ENCODE measurements around the gene GNE. TPM values are rescaled to one million over a fixed set of nuclear protein-coding genes. Genes with fewer than 3 reads are reported as not detected.
"Not testable (repeated sequence)": the region's sequence is repeated elsewhere in the genome, so short reads cannot be mapped to it uniquely, and the experiment has no call there.

GNE gene
- total RNA-seq (2022) (15.2 and 18.7 TPM in 2 replicates), Bru-seq, nascent RNA (percentile 68 among the genes with signal in this experiment), BruChase-seq, experiment 1, labeled RNA remaining after a 2-hour chase (percentile 70 among the genes with signal in this experiment), BruChase-seq, experiment 2, labeled RNA remaining after a 6-hour chase (percentile 60 among the genes with signal in this experiment)
- long read RNA-seq, partial matches to known transcripts, result 0 of 5 reads
- long read RNA-seq, other reads (novel, unspliced or antisense), result 5 of 5 reads

GRCh38 chr9:36258208-36258995 is at the start of gene GNE:
Gene GNE (minus strand): TSS chr9:36258448. CDS start chr9:36249355, 9,093 bp downstream.
- CTCF ChIA-PET, result interaction anchor here (0.7 to 1.2 kb wide), 3 partner anchors 11 to 149 kb away, joined by 3 to 5 read pairs (median 4); no protein-coding TSS in a partner anchor
- DNase-seq, result peak; percentile 96
- peak within 1 kb of the TSS; percentile 78 for H3K4me3 ChIP-seq (ENCODE audit: low read depth, low read length)
- H3K36me3 Mint-ChIP-seq (ENCODE audit: insufficient read depth, unreplicated experiment), result peaks cover 46% of the 10 kb centered on the region
- BruUV-seq (replicated peaks), result no TSS peak
- peak within 1 kb of the TSS; percentile 90 for H3K27ac Mint-ChIP-seq (ENCODE audit: unreplicated experiment)
- TF ChIP-seq CTCF (IDR thresholded peaks at IDR 0.05; ENCODE audit: insufficient read depth in 1 of 2, low read depth in 1 of 2, low read length in 1 of 2, severe bottlenecking in 1 of 2, unreplicated experiment in 1 of 2), result no peak
- intact Hi-C loops (cut with micrococcal nuclease; ENCODE audit: unreplicated experiment), result no loop called here
- no peaks in the 10 kb centered on the region for H3K27me3 ChIP-seq (replicated peaks; ENCODE audit: control insufficient read depth, insufficient read depth, low read length)
- H3K4me3 Mint-ChIP-seq (ENCODE audit: unreplicated experiment), result peak within 1 kb of the TSS; percentile 91
- H3K27me3 Mint-ChIP-seq (ENCODE audit: insufficient read depth, unreplicated experiment), result no peaks in the 10 kb centered on the region
- no peaks in the 10 kb centered on the region for H3K9me3 Mint-ChIP-seq (ENCODE audit: unreplicated experiment)
- POLR2A ChIA-PET, result interaction anchor here (0.5 to 1.4 kb wide), 4 partner anchors 11 to 62 kb away, joined by 3 to 13 read pairs (median 3); no protein-coding TSS in a partner anchor
- H3K4me1 Mint-ChIP-seq (ENCODE audit: low read depth, unreplicated experiment), result no peaks in the 10 kb centered on the region
- no peaks in the 10 kb centered on the region for H3K36me3 ChIP-seq (ENCODE audit: control insufficient read depth, insufficient read depth, low read length)
- H3K4me1 ChIP-seq, result no peaks in the 10 kb centered on the region
- no peaks in the 10 kb centered on the region for H3K9me3 ChIP-seq

GRCh38 chr9:36306471-36307306 is 48.4 kb upstream of the GNE start:
- H3K9me3 Mint-ChIP-seq (ENCODE audit: unreplicated experiment), result no peaks in the 10 kb centered on the region
- ChIA-PET CTCF (no interaction called here), POLR2A (no interaction called here)
- Histone ChIP-seq H3K36me3 (ENCODE audit: control insufficient read depth, insufficient read depth, low read length) (no peaks in the 10 kb centered on the region), H3K4me3 (ENCODE audit: low read depth, low read length) (no peak overlapping the region), H3K9me3 (no peaks in the 10 kb centered on the region), H3K4me1 (peaks cover 12% of the 10 kb centered on the region), H3K27me3 (replicated peaks; ENCODE audit: control insufficient read depth, insufficient read depth, low read length) (no peaks in the 10 kb centered on the region)
- no peak overlapping the region for H3K4me3 Mint-ChIP-seq (ENCODE audit: unreplicated experiment)
- H3K27ac Mint-ChIP-seq (ENCODE audit: unreplicated experiment), result peak overlapping the region; percentile 21
- peaks cover 7% of the 10 kb centered on the region for H3K4me1 Mint-ChIP-seq (ENCODE audit: low read depth, unreplicated experiment)
- intact Hi-C loops (cut with micrococcal nuclease; ENCODE audit: unreplicated experiment), result no loop called here
- H3K36me3 Mint-ChIP-seq (ENCODE audit: insufficient read depth, unreplicated experiment), result no peaks in the 10 kb centered on the region
- no peak for TF ChIP-seq CTCF (IDR thresholded peaks at IDR 0.05; ENCODE audit: insufficient read depth in 1 of 2, low read depth in 1 of 2, low read length in 1 of 2, severe bottlenecking in 1 of 2, unreplicated experiment in 1 of 2)
- H3K27me3 Mint-ChIP-seq (ENCODE audit: insufficient read depth, unreplicated experiment), result no peaks in the 10 kb centered on the region
- no TSS peak for BruUV-seq (replicated peaks)
- no peak for DNase-seq

- H3K4me1 Mint-ChIP-seq (ENCODE audit: low read depth, unreplicated experiment); POLR2A ChIA-PET; intact Hi-C loops (cut with micrococcal nuclease; ENCODE audit: unreplicated experiment); DNase-seq; BruUV-seq (replicated peaks); H3K36me3 Mint-ChIP-seq (ENCODE audit: insufficient read depth, unreplicated experiment); CTCF ChIA-PET; H3K9me3 Mint-ChIP-seq (ENCODE audit: unreplicated experiment); H3K4me3 Mint-ChIP-seq (ENCODE audit: unreplicated experiment); H3K4me3 ChIP-seq (ENCODE audit: low read depth, low read length); H3K27me3 ChIP-seq (replicated peaks; ENCODE audit: control insufficient read depth, insufficient read depth, low read length); H3K9me3 ChIP-seq; H3K27me3 Mint-ChIP-seq (ENCODE audit: insufficient read depth, unreplicated experiment); H3K36me3 ChIP-seq (ENCODE audit: control insufficient read depth, insufficient read depth, low read length): not testable (repeated sequence)
- H3K4me1 ChIP-seq, result peaks cover 12% of the 10 kb centered on the region
- H3K27ac Mint-ChIP-seq (ENCODE audit: unreplicated experiment), result peak overlapping the region; percentile 53
Measured at GRCh38 chr9:36304366-36304765, 46.1 kb upstream of the GNE start.
